Lower lobe of right lung (tissue), 2 donors: ENCODE data around the gene TBX18. TPM values are rescaled to one million over a fixed set of nuclear protein-coding genes. Genes with fewer than 3 reads are reported as not detected.

Source experiments
- ATAC-seq, 2 donors: fragments of 200-7000 bp; cut with Tn5 transposase; one replicate each; pipeline ENCODE4 v1.9.1; 2020 to 2022; ENCODE audit warnings: mild to moderate bottlenecking in 2 of 2, moderate library complexity in 2 of 2
- DNase-seq: peaks from one replicate; pipeline ENCODE4 v3.0.0-alpha.2; 2020
- H3K27ac ChIP-seq: fragments of 200-600 bp; one replicate; pipeline ENCODE4 v1.8.0; 2022
- H3K27me3 ChIP-seq: fragments of 200-600 bp; one replicate; pipeline ENCODE4 v1.8.0; 2022; ENCODE audit warnings: low read depth
- H3K36me3 ChIP-seq: fragments of 200-600 bp; one replicate; pipeline ENCODE4 v1.8.0; 2022; ENCODE audit warnings: mild to moderate bottlenecking
- H3K4me1 ChIP-seq: fragments of 200-600 bp; one replicate; pipeline ENCODE4 v1.8.0; 2022
- H3K4me3 ChIP-seq: fragments of 200-600 bp; one replicate; pipeline ENCODE4 v1.8.0; 2022; ENCODE audit warnings: mild to moderate bottlenecking
- H3K9me3 ChIP-seq: fragments of 200-600 bp; one replicate; pipeline ENCODE4 v1.8.0; 2022
- intact Hi-C: fragments of 100-400 bp; cut with DNase I; formaldehyde crosslinking; loops from one replicate; pipeline ENCODE4 v1.11.0; 2022
- long read RNA-seq: library from polyadenylated mRNA; unstranded; transcript quantifications from one replicate; pipeline ENCODE4 v2.0.0, GENCODE V29; 2021
- total RNA-seq: library from RNA; stranded (reverse); fragmentation: NEBNext Ultra II Directional; extraction: Animal tissue kit (Norgen Biotek cat#: 25700); gene quantifications from one replicate; pipeline ENCODE4 v1.2.1, GENCODE V29; 2021
- TF ChIP-seq, protein P1 (sequence below): fragments of 200-600 bp; IDR thresholded peaks from one replicate; pipeline ENCODE4 v1.8.0; 2022; ENCODE audit warnings: antibody characterized with exemption, mild to moderate bottlenecking
- donor health status: DM: no; HTN: yes; CAD: no; lungs with severe emphysema.

The TBX18 gene
- 1.5 TPM for total RNA-seq
- long read RNA-seq, result 0 reads

DNA sequence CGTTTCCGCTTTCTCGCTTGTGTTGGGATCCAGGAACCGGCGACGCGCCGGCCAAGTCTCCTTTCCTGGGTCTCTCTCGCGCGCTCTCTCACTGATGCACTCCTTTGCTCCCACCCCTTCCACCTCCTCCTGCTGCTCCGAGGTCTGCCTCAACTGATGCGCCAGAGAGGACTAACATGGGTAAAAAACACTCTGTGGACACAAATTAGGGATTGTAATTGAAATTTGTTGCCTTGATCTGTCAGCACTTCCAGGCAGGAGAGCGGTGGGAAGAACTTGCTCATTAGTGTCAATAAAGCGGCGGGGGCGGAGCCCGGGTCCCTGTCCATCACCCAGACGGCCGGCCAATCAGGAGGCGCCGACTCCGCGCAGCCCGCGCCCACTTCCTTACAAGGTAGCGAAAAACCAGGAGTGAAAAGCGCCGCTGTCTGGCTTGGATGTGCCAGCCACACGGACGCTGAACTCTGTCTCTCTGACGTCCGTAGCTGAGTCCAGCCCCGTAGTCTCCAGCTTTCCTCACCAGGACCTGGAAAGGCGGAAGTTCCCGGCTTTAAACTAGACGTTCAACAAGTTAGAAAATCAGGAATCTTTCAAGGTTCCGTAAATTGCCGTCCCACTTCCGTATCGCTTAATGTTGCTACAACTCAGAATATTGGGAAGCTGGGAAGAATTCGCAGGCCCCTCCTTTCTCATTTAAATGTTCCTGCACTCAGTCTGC lies at the start of gene TBX18:
Gene TBX18, minus strand, starts transcription at position 267 of the 718 bp plus-strand sequence. CDS start 417 bp downstream, outside the sequence.
- no peaks in the 10 kb centered on the region for H3K9me3 ChIP-seq
- TF ChIP-seq, protein P1, sequence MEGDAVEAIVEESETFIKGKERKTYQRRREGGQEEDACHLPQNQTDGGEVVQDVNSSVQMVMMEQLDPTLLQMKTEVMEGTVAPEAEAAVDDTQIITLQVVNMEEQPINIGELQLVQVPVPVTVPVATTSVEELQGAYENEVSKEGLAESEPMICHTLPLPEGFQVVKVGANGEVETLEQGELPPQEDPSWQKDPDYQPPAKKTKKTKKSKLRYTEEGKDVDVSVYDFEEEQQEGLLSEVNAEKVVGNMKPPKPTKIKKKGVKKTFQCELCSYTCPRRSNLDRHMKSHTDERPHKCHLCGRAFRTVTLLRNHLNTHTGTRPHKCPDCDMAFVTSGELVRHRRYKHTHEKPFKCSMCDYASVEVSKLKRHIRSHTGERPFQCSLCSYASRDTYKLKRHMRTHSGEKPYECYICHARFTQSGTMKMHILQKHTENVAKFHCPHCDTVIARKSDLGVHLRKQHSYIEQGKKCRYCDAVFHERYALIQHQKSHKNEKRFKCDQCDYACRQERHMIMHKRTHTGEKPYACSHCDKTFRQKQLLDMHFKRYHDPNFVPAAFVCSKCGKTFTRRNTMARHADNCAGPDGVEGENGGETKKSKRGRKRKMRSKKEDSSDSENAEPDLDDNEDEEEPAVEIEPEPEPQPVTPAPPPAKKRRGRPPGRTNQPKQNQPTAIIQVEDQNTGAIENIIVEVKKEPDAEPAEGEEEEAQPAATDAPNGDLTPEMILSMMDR, result no peak
- H3K27me3 ChIP-seq, result peaks cover 99% of the 10 kb centered on the region
- DNase-seq (peak; percentile 61), ATAC-seq (peak; percentile 77 to 78)
- peak within 1 kb of the TSS; percentile 39 for H3K4me3 ChIP-seq
- H3K4me1 ChIP-seq, result peaks cover 18% of the 10 kb centered on the region
- no peaks in the 10 kb centered on the region for H3K36me3 ChIP-seq
- peak within 1 kb of the TSS; percentile 38 for H3K27ac ChIP-seq
- intact Hi-C loops, result no loop called here

DNA sequence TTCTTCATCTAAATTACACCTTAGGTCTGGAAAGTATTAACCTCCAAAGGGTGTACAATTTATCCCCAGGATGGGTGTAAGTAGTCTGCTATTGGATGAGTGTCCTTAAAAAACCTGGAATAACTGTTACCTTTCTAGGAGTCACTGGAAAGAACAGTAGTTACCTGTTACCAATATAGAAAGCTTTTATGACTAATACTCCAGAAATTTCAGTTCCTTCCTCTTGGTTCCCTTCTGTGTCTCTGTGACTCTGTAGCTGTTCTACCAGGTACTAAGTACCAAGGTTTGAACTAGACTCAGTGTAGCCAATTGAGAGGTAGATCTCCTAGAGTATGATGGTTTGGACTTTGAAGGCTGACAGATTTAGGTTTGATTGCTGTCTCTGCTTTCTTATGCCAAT lies 47.0 kb upstream of the TBX18 start:
- H3K4me3 ChIP-seq, result no peak overlapping the region
- H3K9me3 ChIP-seq, result no peaks in the 10 kb centered on the region
- no peak overlapping the region for H3K27ac ChIP-seq
- no peaks in the 10 kb centered on the region for H3K27me3 ChIP-seq
- intact Hi-C loops, result no loop called here
- DNase-seq (no peak), ATAC-seq (no peak)
- no peaks in the 10 kb centered on the region for H3K36me3 ChIP-seq
- TF ChIP-seq, protein P1, result no peak
- H3K4me1 ChIP-seq, result no peaks in the 10 kb centered on the region

DNA sequence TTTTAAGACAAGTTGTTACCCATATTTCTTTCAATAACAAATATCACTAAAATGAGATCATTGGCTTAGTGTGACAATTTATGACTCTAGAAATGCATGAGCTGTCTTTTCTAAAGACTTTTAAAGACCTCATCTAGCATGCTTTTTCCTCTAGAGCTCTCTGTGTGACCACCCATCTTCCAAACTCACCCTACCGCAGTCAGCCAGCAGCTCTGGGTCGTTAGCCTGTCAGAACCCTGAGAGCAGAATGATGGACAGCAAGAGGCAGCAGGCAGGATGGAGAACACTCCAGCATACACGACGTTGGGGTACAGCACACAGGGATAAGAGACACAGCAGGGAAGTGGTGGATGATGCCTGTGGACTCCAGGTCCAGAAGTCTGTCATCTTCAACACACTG lies 45.1 kb upstream of the TBX18 start:
- Histone ChIP-seq H3K4me1 (no peaks in the 10 kb centered on the region), H3K27me3 (no peaks in the 10 kb centered on the region), H3K9me3 (no peaks in the 10 kb centered on the region), H3K27ac (no peak overlapping the region), H3K36me3 (no peaks in the 10 kb centered on the region), H3K4me3 (no peak overlapping the region)
- TF ChIP-seq, protein P1, result no peak
- intact Hi-C loops, result no loop called here
- no peak for DNase-seq
- ATAC-seq, result no peak

DNA sequence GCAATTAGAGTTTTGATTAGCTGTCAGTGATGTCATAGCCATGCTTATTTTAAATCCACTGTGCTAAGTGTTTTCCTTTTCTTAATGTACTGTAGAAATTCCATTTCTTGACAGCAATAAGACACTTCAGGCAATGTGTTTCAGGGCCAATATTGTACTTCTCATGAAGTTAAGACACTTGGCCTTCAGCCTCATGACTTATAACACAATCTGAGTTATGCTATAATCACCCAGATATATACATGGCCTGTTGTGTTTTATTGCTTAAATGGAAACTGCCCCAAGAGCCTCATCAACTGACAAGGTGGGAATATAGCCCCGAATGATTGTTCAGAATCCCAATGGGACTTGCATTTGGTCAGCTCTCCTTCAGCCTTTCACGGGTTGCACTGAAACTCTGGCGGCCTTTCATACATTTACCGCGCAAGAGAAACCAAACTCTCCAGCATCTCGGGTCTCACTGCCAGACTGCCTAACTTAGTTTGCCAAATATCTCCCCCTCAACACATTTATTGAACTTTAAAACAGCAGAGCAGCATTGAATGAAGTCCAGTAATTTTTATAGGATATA lies 44.2 kb upstream of the TBX18 start:
- no peaks in the 10 kb centered on the region for H3K4me1 ChIP-seq
- no peaks in the 10 kb centered on the region for H3K36me3 ChIP-seq
- H3K4me3 ChIP-seq, result no peak overlapping the region
- TF ChIP-seq, protein P1, result no peak
- ATAC-seq, result no peak
- H3K9me3 ChIP-seq, result no peaks in the 10 kb centered on the region
- no peaks in the 10 kb centered on the region for H3K27me3 ChIP-seq
- intact Hi-C loops, result no loop called here
- DNase-seq, result no peak
- no peak overlapping the region for H3K27ac ChIP-seq

DNA sequence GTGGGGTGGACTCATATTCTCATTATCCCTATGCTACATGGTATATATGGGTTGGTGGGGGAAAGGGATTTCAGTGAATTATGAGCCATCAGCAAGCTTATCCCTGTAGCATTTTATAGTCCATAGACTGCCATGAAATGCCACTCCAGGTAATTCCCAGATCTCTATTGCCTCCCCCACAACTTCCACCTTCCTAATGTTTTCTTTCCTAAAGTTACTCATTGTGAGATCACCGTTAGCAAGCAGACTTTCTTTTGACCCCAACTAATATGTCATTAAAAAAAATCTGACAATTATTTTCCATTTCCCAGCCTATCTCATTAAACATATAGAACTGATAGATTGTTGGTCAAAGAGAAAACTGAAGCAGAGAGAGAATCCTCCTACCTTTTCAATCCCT lies 40.7 kb upstream of the TBX18 start:
- intact Hi-C loops, result no loop called here
- TF ChIP-seq, protein P1, result no peak

More for the DNA sequence above, 40.7 kb upstream of the TBX18 start:
- Histone ChIP-seq H3K36me3 (no peaks in the 10 kb centered on the region), H3K27me3 (no peaks in the 10 kb centered on the region), H3K9me3 (no peaks in the 10 kb centered on the region), H3K4me3 (no peak overlapping the region), H3K4me1 (no peaks in the 10 kb centered on the region), H3K27ac (no peak overlapping the region)
- ATAC-seq (no peak), DNase-seq (no peak)
